Peyer's patch (tissue), 4 donors: ENCODE results near the gene CRABP2.

ENCODE experiments used
- CTCF ChIP-seq, 6 experiments: fragments of 450-650 bp in 4 of 6; fragments of 200-600 bp in 2 of 6; sonication (generic) in 1 of 6; IDR thresholded peaks; one replicate each; pipeline ENCODE4 v1.5.1; 2017 to 2019; ENCODE audit warnings: antibody characterized with exemption in 6 of 6, mild to moderate bottlenecking in 3 of 6, moderate library complexity in 1 of 6
- POLR2A ChIP-seq, 2 donors: fragments of 450-650 bp; IDR thresholded peaks; one replicate each; pipeline ENCODE4 v1.5.1; 2017; ENCODE audit warnings: antibody characterized with exemption in 2 of 2, mild to moderate bottlenecking in 2 of 2, moderate library complexity in 2 of 2

- TF ChIP-seq CTCF (IDR thresholded peaks at IDR 0.05) = no peak
- TF ChIP-seq POLR2A (IDR thresholded peaks at IDR 0.05) = no peak
These were observed 6.4 kb downstream of the CRABP2 start for GRCh38 chr1:156698995-156699394.
